Glomerular visceral epithelial cell (primary cell): ENCODE measurements around the gene CIB2.

Experiments used
- DNase-seq: peaks from one replicate; pipeline ENCODE4 v3.0.0-alpha.2; 2016; ENCODE audit errors: extremely low spot score

Gene CIB2

DNA sequence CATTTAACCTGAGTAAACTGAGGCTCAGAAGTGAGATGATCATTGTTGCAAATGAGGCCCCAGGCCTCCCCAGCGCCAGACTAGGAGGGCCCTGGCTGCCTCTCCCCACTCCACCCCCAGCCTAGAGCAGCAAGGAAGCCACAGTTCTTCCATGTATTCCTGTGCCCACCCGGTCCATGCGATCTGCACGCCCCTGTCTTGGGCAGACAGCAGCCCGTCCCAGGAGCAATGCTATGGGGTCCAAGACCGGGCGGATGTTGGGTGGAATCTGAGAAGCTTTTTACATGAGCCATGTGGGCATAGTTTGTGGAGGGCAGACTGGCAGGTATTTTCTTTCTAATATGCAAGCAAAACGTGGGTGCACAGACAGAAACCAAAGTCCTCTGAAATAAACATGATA, 23.8 kb downstream of the CIB2 start:
- DNase-seq, result no peak

DNA sequence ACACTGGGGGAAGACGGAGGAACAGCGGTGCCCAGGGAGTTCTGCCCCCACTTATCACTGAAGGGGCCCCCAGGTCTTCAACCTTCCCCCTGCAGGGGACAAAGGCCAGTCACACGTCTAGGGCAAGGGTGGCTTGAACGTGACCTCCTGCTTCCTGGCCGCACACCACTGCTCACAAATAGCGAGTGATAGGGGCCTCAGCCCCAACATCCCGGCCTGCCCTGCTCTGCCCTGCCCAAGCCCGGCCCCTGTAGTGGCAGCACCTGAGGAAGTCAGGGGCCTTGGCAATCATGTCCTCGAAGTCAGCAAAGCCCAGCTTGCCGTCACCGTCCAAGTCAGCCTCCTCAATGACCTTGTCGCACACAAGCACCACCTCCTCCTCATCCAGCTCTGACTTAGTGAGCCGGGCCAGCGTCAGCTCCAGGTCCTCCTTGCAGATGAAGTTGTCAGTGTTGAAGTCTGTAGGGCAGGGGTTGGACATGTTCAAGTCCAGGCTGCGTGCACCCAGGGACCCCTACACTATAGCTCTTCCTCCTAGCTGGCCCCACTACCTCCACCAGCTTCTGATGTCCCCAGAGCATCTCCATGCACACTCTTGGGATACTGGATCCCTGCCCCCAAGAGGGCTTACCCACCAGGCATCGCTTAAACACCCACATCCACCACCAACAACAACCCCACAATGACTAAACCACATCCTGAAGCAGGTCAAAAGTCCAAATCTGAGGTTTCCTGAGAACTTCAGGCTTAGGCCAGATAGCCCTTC, 25.6 kb downstream of the CIB2 start:
- DNase-seq, result peak; percentile 29

DNA sequence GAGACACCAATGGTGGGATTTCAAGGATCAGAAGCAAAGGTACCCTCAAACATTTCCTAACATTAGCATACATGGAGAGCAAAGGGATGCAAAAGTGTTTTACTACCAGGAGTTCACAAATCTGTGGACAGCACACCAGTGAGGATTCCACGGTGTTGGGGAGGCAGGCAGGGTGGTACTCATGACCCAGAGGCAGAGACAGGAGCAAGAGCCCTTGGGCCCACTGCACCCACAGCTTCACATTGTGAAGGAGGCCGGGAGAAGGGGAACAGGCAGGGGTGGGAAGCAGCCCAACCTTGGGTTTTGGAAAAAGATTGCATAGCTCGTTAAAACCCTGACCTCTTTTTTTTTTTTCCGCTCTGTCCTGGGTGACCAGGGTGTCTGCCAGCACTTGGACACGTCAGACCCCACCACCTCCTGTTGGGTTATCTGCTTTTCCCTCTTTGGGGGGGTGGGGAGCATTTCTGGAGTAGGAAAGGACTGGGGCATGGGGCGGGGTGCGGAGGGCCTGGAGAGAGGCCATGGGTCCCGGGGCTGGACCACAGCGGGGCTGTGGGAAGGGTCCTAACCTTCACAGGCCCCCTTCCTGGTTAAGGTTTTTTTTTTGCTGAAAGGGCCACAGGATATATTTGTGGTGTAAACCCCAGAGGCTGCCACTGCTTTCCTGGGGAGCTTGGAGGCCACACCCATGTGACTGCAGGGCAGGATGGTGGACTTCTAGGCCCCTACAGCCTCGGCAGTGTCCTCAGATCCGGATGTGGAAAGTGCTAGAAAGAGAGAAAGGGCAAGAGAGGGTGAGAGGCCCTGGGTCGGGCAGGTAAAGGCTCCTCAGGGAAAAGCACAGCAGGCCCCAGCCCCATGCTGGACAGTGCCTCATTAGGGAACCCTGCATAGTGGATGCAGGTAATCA, 26.4 kb downstream of the CIB2 start:
- no peak for DNase-seq

GRCh38 chr15:78104119-78104479, 27.1 kb downstream of the CIB2 start:
- no peak for DNase-seq

- no peak for DNase-seq
Observed at GRCh38 chr15:78103406-78104118, 27.7 kb downstream of the CIB2 start.

GRCh38 chr15:78102741-78103140, 28.5 kb downstream of the CIB2 start:
- DNase-seq, result no peak

GRCh38 chr15:78102211-78102610, 29.0 kb downstream of the CIB2 start:
- DNase-seq, result no peak

DNA sequence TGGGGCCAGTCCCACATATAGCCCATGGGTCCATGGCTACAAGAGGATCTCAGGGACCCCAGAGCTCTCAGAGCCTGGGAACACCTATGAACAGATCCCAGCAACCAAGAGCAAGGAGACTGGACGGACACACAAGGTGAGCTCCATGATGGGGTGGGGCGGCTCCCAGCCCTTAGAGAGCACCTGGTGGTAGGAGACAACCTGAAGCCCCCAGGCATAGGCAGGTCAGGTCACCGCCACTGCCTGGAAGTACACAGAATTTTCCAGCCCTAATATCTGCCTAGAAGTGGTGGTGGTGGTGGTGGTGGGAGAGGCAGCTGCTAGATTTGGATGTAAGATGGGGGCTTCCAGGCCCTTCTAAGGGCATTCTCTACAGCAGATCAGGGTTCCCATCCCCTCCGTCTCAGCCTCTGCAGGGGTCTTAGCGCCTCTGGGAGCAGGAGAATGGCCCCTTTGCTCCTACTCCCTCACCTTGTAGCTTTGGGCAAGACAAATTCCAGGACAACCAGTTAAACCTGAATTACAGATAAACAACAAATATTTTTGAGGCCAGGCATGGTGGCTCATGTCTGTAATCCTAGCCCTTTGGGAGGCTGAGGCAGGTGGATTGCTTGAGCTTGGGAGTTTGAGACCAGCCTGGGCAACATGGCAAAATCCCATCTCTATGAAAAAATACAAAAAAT, 29.7 kb downstream of the CIB2 start:
- no peak for DNase-seq

DNA sequence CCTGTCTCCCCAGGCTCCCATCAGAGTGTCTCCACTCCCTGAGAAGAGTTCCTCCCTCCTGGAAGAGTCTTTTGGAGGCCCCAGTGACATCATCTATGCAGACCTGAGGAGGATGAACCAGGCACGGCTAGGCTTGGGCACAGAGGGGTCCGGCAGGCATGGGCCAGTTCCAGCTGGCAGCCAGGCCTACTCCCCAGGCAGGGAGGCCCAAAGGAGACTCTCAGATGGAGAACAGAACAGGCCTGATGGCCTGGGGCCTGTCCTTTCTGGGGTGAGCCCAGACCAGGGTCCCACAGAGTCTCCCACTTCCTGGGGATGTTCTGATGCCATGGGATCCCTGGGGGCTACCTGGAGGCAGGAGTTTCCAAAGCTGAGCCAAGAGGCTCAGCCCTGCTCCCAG, 30.4 kb downstream of the CIB2 start:
- DNase-seq, result no peak

GRCh38 chr15:78098131-78098755, 33.0 kb downstream of the CIB2 start:
- no peak for DNase-seq

DNA sequence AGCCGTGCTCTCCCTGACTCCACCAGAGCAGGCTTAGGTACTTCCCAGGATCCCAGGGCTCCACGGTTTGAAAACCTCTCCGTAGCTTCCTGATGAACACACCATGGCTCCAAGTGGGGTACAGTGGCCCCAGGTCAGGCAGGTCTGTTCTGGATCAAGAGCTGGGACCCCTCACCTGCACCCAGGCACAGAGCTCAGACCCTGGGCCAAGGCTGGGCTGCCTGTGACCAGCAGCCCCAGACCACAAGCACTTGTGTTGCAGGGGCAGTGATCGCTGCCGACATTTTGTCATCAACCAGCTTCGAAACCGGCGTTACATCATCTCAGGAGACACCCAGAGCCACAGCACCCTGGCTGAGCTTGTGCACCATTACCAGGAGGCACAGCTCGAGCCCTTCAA, 33.6 kb downstream of the CIB2 start:
- DNase-seq, result no peak

GRCh38 chr15:78093242-78094020, 37.8 kb downstream of the CIB2 start:
- DNase-seq, result peak; percentile 86

DNA sequence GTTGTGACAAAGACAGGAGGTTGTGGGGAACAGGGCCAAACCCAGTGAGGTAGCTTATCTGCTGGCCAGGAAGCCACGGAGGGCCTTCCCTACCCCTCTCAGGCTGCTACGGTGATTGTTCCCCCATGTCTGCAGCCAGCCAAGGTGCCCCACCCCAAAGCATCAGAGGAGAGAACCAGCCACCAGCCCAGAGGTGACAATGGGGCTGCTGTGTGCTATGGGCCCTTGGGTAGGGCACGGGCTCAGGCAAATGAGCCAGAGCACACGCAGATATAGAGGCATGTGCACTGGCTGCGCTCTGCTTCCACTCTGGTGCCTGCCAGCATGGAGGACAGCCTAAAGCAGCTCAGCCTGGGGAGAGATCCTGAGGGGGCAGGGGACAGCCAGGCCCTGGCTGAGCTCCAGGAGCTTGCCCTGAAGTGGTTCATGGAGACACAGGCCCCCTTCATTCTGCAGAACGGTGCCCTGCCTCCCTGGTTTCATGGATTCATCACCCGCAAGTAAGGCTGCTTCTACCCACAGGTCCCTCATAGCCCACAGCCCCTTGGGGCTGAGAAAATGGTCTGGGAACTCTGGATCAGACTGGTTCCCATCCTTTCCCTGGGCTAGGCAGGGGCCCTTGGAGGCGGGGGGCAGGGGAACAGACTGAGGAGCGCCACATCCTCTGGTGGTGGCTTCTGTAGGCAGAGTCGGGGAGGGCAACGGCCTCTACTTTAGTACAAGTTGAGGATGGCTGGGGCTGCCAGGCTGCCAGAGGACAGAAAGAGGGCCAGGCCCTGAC, 38.8 kb downstream of the CIB2 start, which contains the start of gene SH2D7:
SH2D7 (plus strand) TSS at position 301 of the 781 bp plus-strand sequence; CDS start at position 325, 24 bp downstream.
- no peak for DNase-seq

- no peak for DNase-seq
Observed at GRCh38 chr15:78090422-78091063, 40.7 kb downstream of the CIB2 start.

GRCh38 chr15:78088773-78089080, 42.5 kb downstream of the CIB2 start:
- DNase-seq, result no peak

DNA sequence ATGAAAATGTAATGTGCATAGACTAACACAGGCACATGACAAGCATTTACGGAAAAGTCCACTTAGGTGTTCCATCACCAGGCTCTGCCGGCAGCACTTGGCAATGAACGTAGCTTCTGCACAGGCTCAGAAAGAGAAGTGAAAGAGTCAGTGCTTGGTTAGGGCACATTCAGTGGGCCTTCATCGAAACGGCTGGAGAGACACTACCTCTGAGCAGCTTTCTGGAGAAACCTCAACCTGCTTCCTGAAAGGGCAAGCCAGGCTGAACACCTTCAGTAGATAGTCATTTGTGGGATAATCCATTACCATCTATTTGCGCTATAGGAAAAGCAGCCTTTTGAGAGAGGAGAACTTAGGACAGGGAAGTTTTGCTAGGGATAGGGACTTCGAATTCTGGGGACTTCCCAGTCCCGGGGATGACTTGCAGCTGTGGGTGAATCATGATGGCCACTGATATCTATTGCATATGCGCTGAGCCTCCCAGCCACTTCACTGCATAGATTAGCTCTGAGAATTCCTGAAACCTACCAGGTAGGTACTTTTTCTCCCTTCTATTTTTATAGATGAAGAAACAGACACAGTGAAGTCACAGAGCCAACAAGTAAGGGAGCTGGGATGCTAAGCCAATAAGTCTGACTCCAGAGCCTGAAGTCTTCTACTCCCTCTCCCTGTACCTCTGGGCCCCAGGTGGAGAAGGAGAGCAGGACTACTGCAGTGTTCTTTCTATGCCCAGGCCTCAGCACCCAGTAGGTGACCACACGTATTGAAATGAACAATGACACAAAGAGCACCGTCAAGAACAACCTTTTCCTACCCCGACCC, 43.1 kb downstream of the CIB2 start:
- DNase-seq, result no peak

DNA sequence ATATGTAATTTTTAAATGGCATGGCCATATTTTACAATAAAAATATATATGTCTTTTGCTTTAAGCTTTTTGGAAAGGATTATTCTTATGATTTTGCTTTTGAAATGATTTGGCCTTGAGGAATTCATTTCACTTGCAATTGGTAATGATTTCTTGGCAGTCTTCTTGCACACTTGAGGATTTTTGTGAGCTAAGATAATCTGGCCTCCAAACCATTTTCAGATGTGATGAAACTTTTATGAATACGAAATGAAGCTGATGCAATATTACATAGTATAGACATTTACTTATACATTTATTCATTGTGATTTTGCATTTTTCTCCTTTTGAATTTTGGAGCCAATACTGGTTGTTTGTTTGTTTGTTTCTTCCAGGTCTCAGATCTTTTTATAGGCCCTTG, 45.3 kb downstream of the CIB2 start:
- no peak for DNase-seq

DNA sequence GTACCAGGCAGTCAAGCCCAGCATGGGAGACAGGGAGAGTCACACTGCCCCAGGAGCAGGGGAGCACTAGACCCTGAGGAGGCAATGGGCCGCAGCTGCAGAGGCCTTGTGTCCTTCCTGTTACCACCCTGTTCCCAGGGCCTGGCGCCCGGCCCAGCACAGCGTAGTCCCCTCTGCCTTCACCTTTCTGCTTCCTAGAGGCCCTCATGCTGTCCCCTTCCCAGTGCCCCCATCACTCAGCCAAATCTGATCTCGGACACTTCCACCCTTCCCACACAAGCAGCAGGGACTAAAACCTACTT, 46.8 kb downstream of the CIB2 start:
- DNase-seq, result no peak
